Esophagus muscularis mucosa (tissue), 3 donors: ENCODE data around the gene PKM.

Source experiments
- CTCF ChIP-seq, 3 experiments: fragments of 200-600 bp in 2 of 3; fragments of 450-650 bp in 1 of 3; sonication (generic) in 2 of 3; IDR thresholded peaks; one replicate each; pipeline ENCODE4 v1.5.1; 2017 to 2019; ENCODE audit warnings: antibody characterized with exemption in 3 of 3, mild to moderate bottlenecking in 2 of 3, moderate library complexity in 1 of 3
- POLR2A ChIP-seq: fragments of 450-650 bp; IDR thresholded peaks from one replicate; pipeline ENCODE4 v1.6.1; 2017; ENCODE audit warnings: antibody characterized with exemption, moderate library complexity, mild to moderate bottlenecking, low read depth

DNA sequence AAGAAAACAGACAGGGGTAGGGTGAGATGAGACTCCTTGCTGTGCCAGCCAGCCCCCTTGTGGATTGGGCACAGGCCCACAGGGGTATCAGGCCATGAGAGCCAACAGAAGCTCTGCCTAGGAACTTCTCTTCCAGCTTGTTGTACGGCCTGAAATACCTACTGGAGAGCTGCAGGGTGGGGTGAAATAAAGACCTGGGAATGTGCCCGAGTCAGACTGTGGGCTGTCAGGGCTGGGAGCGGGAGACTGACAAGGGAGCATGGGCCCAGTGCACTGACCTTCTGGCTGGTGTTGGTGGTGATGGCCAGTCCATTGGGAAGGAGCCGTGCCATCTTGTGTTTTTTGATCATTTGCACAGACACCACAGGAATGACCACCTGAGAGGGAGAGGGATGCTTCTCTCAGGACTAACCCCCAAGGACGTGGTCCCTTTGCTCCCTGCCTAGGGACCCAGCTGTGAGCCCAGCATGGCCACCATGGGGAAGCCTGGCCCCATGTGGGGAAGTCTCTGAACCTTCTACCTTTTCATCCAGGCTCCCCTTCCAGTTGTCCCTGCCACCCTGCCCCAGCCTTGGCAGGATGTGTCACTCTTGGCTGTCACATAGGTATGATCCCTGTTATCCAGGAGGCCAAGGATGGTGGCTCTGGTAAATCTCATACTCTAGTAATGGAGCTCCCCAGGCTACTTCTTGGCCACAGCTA is 64.1 kb downstream of the PKM start:
- no peak for TF ChIP-seq CTCF (IDR thresholded peaks at IDR 0.05)
- no peak for TF ChIP-seq POLR2A
